GM12892 (cell line): Measurements from ENCODE around the gene OR2L3.

ENCODE experiments used
- POLR2A ChIP-seq: IDR thresholded peaks from 2 replicates; pipeline ENCODE4 v1.6.1; 2011; ENCODE audit warnings: low read depth, low read length, control low read depth
- POLR2AphosphoS5 ChIP-seq: IDR thresholded peaks from 2 replicates; pipeline ENCODE4 v1.6.1; 2011; ENCODE audit warnings: low read depth, low read length, control low read depth

DNA sequence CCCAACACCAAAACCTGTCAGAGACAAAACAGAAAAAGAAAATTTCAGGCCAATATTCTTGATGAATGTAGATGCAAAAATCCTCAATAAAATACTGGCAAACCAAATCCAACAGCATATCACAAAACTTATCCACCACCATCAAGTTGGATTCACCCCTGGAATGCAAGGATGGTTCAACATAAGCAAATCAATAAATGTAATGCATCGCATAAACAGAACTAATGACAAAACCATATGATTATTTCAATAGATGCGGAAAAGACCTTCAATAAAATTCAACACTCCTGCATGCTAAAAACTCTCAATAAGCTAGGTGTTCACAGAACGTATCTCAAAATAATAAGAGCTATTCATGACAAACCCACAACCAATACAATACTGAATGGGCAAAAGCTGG, 37.0 kb upstream of the OR2L3 start:
- no peak for TF ChIP-seq POLR2A
- TF ChIP-seq POLR2AphosphoS5: no peak
